WI38 (cell line): ENCODE measurements around the gene KIAA0513.
"Not testable (repeated sequence)": the region's sequence is repeated elsewhere in the genome, so short reads cannot be mapped to it uniquely, and the experiment has no call there.

ENCODE experiments used
- H3K4me3 ChIP-seq: 2 replicates; pipeline ENCODE4 v1.5.1; 2011; ENCODE audit warnings: low read depth, mild to moderate bottlenecking, control low read depth, low read length
- TF ChIP-seq, protein P1 (sequence below): IDR thresholded peaks from 2 replicates; pipeline ENCODE4 v1.5.1; 2012; ENCODE audit warnings: low read depth, mild to moderate bottlenecking, control low read depth, low read length

KIAA0513 gene

DNA sequence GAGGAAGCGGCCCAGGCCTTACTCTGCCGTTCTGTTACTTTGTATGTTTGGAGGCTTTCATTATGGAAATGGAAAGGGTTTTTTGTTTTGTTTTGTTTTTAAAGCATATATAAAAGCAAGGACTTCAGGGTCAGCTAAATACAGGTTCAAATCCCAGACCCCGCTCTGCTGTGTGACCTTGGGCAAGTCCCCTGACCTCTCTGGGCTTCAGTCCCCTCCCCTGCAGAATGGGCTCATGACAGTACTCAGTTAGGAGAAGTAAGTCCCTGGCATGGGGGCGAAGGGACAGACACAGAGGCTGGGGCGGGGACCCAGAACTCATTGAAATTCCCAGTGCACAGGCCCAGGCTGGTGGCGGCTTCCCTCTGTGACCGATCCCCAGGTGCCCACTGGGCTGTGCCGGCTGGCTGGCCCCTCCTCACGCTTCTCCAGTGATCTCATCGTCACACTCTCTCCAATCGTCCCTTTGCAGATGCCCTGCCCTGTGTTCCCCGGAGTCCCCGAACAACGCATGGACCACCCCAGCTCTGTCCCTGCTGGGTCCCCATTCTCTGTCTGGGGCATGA, 85.7 kb downstream of the KIAA0513 start:
- TF ChIP-seq, protein P1, sequence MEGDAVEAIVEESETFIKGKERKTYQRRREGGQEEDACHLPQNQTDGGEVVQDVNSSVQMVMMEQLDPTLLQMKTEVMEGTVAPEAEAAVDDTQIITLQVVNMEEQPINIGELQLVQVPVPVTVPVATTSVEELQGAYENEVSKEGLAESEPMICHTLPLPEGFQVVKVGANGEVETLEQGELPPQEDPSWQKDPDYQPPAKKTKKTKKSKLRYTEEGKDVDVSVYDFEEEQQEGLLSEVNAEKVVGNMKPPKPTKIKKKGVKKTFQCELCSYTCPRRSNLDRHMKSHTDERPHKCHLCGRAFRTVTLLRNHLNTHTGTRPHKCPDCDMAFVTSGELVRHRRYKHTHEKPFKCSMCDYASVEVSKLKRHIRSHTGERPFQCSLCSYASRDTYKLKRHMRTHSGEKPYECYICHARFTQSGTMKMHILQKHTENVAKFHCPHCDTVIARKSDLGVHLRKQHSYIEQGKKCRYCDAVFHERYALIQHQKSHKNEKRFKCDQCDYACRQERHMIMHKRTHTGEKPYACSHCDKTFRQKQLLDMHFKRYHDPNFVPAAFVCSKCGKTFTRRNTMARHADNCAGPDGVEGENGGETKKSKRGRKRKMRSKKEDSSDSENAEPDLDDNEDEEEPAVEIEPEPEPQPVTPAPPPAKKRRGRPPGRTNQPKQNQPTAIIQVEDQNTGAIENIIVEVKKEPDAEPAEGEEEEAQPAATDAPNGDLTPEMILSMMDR: no peak
- no peak overlapping the region for H3K4me3 ChIP-seq

DNA sequence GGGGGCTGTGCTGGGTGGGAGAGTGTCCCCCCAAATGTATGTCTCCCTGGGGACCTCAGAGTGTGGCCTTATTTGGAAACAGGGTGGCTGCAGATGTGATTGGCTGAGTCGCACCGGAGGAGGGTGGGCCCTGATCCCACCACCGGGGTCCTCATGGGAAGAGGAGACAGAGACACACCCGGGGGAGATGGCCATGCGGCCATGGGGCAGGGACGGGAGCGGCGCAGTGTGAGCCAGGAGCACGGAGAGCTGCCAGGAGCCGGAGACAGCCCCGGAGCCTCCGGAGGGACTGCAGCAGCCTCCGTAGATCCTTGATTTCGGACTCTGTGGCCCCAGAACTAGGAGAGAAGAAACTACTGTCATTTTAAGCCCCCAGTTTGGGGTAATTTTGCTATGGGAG, 86.3 kb downstream of the KIAA0513 start:
- TF ChIP-seq, protein P1: no peak
- H3K4me3 ChIP-seq: no peak overlapping the region

- TF ChIP-seq, protein P1: peak; percentile 95
Measured at GRCh38 chr16:85114909-85115567, 87.4 kb downstream of the KIAA0513 start.

GRCh38 chr16:85117418-85117817, 89.8 kb downstream of the KIAA0513 start:
- TF ChIP-seq, protein P1: no peak
- no peak overlapping the region for H3K4me3 ChIP-seq

More at GRCh38 chr16:85114909-85115567, 87.4 kb downstream of the KIAA0513 start:
- H3K4me3 ChIP-seq: no peak overlapping the region

- no peak overlapping the region for H3K4me3 ChIP-seq
- TF ChIP-seq, protein P1: no peak
Measured at GRCh38 chr16:85120006-85120340, 92.4 kb downstream of the KIAA0513 start.

DNA sequence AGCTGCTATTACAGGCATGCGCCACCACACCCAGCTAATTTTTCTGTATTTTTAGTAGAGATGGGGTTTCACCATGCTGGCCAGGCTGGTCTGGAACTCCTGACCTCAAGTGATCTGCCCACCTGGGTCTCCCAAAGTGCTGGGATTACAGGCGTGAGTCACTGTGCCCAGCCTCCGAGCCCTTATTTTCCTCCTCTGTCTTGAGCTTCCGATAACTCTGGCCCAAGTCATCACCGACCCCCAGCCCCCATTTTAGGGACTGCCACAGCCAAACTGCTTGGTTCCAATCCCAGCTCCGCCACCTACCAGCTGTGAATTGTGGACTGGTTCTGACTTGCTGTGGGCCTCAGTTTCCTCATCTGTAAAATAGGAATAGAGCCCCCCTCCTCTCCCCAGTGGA, 95.8 kb downstream of the KIAA0513 start:
- not testable (repeated sequence) for H3K4me3 ChIP-seq

- TF ChIP-seq, protein P1: no peak
- H3K4me3 ChIP-seq: peak overlapping the region; percentile 16; the same call in 1 of the 2 replicates
Measured at GRCh38 chr16:85123891-85124635, 96.5 kb downstream of the KIAA0513 start.
